Activated T-cell treated with anti-CD3 and anti-CD28 coated beads for 48 hours (primary cell): ENCODE data around the gene TRMT10C.
A peak's percentile ranks its signal among the peaks of the same experiment; 100 is the strongest.
"Not testable (repeated sequence)": the region's sequence is repeated elsewhere in the genome, so short reads cannot be mapped to it uniquely, and the experiment has no call there.

Source experiments
- DNase-seq: peaks from one replicate; pipeline ENCODE4 v3.0.0-alpha.2; 2020; ENCODE audit warnings: low read depth

Gene TRMT10C

DNA sequence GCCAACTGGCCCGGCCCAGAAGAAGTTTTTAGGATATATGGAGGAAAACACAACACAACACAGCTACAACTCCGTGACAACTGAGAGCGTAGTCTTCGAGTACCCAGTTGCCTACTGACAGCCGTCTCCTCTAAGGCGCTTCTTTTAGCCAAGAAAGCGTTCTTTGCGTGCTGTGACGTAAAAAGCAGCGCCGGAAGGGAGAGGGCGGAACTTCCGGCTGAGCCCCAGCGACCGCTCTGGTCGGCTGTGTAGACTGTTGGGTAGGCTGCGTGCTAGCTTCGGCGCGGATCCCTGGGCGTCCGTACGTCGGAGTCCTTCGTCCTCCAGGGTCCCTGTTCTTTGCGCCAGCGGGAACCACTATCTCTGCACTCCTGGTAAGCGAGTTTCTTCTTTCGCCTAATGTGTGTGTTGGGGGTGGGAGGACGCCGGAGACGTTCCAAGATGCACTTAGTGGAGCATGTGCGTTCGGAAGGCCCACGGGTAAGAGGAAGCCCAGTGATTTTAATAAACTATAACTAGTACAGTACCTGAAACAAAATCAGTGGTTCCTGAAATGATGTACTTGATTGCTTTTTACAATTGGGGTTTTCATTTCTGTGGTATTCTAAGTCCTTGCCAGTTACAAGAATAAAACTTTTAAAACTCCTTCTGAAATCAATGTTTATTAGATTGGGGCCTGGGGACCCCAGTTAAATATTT lies at the start of gene TRMT10C:
Gene TRMT10C (plus strand): TSS at position 239 of the 699 bp plus-strand sequence. CDS start 2,914 bp downstream, outside the sequence.
- peak; percentile 87 for DNase-seq

DNA sequence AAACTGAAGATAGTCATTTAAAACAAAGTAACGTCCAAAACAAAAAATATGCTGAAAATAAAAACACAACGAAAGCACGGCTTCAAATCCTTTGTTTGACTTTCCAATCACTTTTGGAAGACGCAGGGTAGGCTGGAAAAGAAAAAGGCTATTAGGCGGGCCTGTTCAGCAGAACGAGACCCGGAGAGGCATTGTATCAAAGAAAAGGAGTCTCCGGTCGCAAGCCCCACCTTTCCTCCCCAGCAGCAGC lies 49.3 kb upstream of the TRMT10C start:
- DNase-seq, result no peak

DNA sequence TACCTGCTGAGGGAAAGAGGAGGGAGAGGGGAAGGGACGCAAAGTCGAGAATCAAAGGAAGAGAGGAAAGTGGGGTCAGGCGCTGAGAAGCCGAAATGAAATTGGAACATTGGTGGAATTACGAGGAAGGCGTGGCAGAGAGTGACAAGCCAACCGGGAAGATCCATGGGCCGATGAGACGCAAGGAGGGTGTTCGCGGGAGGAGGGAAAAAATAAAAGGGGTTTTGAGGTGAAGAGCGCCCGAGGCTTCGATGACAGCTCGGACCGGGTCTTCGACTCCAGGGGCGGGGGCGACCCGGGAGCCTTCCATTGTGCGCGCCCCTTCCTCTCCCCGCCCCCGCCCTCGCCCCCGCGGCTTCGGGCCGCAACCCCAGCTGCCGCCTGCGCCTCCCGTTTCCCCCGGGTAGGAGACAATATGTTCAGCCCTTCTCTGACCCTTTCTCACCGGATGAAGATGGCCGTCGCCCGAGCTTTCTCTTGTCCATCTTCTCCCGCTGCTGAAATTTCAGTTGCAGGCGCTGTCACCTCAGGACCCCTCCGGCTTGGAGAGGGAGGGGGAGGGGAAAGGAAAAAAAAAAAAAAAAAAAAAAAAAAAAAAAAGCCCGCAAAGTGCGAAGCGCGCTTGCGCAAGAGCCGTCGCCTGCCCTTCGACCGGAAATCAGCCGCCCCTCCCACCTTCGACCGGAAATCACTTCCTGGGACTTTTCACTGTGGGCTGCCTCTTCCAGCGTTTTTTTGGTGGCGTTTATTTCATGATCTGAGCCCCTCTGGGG lies 48.8 kb upstream of the TRMT10C start, which contains the start of gene SENP7:
Gene SENP7 (minus strand): TSS at position 567 of the 773 bp plus-strand sequence. CDS start 82 bp downstream, at position 485.
- peak; percentile 63 for DNase-seq

DNA sequence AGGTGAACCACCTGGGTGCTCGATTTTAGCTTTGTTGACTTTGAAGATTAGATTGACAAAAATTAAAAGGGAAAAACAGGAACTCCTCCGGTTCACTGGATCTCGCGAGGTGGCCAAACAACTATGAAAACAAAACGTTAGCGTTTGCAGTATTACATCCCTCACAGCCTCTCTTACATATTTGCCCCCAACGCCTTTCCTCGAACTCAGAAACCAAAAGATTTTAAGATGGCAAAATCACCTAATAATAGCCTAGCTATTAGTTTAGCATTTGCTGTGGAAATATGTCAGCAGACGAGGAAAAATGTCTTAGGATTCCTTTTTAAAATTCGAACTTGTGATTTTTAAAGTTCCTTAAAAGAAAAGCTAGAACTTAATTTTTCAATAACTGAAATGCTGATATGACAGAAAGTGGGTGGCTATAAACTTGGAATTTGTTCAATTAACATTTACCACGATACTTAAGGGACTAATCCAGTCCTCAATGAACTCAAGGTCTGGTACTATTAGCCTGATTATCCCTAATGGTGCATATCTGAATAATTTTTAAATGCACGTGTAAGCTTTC lies 48.2 kb upstream of the TRMT10C start:
- no peak for DNase-seq

DNA sequence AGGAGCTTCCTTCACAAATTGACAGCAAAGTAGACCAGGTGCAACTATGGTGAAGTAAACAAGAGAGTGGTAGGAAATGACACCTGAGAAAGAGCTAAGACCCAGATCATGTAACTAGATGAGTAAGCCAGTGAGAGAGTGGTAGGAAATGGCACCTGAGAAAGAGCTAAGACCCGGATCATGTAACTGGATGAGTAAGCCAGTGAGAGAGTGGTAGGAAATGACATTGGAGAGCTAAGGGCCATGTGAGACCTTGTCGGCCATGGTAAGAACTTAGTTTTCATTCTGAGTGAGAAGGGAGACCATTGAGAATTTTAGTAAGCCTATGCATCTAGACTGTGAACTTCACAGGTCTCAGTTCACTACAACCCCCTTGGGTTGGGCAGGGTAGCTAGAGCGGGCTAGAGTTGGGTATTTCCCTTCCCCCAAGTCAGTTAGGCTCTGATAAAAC lies 43.2 kb upstream of the TRMT10C start:
- peak; percentile 37 for DNase-seq

DNA sequence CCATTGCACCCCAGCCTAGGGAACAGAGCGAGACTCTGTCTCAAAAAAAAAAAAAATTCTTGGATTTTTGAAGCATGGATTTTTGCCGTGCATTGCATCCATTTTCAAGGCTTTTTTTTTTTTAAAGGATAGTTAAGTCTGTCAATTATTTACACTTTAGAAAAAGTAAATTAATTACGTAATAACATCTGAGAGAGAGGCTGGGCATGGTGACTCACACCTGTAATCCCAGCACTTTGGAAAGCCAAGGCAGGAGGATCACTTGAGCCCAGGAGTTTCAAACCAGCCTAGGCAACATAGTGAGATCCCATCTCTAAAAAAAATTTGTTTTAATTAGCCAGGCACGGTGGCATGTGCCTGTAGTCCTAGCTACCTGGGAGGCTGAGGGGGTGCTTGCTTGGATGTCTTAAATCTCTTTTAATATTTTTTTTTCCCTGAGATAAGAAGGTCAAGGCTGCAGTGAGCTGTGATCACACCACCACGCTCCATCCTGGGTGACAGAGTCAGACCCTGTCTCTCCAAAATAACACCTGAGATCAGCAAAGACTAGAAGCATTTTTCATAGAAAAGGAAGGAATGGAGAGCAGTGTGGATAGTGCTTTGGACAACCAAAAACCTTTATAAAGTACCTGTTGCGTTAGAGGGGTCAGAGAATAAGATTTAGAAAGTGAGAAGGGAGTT lies 41.8 kb upstream of the TRMT10C start:
- no peak for DNase-seq

GRCh38 chr3:101521211-101521701 lies 40.4 kb upstream of the TRMT10C start:
- DNase-seq, result no peak

DNA sequence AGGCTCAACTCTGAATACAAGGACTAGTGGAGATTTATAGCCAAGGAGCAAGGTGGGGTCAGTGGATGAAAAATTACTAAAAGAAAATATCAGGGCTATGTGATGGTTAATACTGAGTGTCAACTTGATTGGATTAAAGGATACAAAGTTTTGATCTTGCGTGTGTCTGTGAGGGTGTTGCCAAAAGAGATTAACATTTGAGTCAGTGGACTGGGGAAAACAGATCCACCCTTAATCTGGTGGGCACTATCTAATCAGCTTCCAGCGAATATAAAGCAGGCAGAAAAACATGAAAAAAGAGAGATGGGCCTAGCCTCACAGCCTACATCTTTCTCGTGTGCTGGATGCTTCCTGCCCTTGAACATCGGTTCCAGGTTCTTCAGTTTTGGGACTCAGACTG lies 34.2 kb upstream of the TRMT10C start:
- no peak for DNase-seq

DNA sequence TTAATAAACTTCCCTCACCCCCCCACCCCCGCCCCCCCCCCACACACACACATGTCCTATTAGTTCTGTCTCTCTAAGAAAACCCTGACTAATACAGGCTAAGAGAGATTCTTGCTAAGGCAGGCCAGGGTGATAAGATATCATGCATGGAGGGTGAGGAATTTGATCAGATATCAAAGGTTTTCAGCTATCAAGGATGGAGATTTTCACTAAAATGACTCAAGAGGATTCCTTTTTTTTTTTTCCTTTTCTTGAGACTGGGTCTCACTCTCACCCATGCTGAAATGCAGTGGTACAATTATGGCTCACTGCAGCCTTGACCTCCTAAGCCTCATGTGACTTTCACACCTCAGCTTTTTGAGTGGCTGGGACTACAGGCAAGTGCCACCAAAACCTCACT lies 33.8 kb upstream of the TRMT10C start:
- no peak for DNase-seq

GRCh38 chr3:101529816-101530685 lies 31.6 kb upstream of the TRMT10C start:
- DNase-seq, result no peak

DNA sequence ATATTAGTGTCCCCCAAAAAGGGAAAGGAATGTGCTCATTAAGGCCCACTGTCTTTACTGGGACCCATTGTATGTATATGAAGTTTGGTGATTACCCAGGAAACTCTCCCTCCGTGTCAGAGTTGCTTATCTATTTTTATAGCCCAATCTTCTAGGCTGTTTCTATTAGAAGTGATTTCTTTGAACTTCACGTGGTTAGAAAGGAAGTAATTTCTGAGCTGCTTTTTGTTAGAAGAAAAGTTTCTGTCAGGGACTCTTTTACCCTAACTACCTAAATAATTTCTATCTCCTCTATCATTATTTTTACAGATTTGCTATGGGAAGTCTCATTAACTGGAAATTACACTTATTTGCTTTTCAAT lies 31.0 kb upstream of the TRMT10C start:
- no peak for DNase-seq

DNA sequence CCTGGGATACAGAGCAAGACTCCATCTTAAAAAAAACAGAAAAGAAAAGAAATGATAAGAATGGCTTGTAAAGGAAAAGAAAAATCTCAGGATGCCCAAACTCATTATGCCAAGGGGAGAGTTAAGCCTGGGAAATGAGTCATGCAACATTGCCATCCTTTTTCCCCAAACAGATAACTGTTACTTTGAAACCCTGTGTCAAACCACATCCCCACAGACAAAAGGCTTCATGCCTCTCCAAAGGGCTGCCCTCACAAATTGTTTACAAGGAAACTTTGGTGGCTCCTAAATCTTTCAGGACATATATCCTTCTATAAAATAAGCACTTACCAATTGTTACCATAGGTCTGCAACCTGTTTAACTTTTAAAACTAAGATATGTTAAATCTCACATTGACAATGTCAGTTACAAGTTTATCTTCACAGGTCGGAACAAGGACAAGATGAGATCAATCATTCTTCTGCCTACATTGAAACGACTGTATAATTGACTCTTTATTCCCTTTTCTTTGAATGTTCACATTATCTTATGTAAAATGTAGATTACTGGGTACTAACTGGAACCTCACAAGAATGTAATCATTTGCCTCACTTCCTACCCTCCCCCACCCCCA lies 30.1 kb upstream of the TRMT10C start:
- no peak for DNase-seq

DNA sequence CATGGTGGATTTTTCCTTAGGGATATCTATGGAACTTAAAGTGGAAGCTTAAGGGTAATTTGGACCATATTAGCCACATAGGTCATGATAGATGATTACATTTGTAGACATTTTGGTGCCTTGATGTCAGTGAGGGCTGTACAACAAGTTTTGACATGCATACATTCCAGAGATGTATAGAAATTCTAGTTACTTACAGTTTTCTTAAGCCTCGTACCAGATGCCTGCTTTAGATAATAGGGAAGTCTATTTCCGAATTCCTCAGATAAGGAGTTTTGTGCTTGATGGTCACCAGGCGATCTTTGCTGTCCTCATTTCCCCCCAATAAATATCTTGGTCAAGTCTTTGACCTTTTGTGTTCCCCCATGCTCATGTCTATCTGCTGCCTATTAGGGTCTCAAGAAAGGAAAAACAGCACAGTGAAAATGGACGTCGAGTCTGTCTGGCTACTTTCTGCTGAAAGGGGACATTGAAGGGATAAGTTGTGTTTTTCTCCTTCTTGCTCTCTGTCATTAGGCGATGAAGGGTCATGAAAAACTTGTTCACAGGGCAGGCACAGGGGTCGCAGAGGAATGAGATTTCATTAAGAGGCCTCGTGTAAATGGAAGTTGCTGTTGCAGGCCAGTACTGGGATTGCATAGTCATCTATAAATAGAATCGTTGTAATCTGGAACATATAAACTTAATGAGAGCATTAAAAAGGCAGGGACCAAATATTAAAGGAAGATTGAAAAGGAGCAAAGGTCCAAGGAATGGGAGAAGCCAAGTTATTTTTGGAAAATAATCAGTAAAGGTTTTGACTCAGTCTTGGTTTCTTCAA lies 28.7 kb upstream of the TRMT10C start:
- no peak for DNase-seq

DNA sequence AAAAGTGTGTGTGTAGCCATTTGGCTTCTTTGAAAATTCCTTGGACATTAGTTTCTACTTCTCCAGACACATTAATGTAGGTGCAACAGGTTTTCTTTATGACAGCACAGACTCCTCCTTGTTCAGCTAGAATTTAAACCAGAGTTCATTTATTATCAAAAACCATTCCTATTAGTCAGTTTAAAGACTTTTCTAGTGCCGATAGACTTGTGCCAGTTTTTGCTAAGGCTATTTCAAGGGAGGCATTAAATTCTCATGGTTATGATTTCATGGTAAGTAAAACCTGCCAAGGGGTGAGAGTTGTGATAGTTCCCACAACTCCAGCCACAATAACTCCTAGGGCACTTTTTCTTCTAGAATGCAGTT lies 28.1 kb upstream of the TRMT10C start:
- DNase-seq, result no peak

DNA sequence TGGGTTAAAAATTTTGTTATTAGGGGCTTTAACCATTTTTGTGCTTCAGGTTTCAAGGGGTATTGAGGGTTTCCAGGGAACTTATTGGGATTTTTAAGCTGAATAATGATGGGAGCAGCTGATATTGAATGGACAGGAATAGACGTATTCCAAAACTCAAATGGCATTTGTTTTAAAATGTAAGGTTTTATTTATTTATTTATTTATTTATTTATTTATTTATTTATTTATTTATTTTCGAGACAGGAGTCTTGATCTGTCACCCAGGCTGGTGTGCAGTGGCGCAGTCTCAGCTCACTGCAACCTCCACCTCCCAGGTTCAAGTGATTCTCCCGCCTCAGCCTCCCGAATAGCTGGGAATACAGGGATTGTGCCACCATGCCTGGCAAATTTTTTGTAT lies 26.4 kb upstream of the TRMT10C start:
- DNase-seq, result no peak

DNA sequence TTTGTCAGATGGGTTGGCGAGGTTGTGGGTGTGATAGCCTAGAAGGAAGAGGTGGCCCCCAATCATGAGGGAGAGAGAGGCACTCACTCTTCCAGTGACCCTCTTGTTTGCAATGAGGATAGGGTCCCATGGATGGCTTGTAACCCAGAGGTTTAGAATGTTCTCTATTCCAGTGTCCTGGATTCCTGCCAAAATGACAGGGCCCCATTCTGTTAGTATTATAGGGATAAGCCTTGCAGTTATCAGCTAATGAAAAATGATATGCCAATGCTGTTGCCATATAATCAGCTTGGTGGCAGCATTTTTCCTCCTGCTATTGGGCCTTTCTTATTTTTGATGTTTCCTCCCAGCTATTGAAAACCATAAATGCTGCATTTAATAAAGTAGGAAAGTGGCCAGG lies 25.4 kb upstream of the TRMT10C start:
- no peak for DNase-seq

- DNase-seq, result not testable (repeated sequence)
Observed at GRCh38 chr3:101536955-101537354, 24.7 kb upstream of the TRMT10C start.

- no peak for DNase-seq
Observed at GRCh38 chr3:101542957-101543356, 18.7 kb upstream of the TRMT10C start.

DNA sequence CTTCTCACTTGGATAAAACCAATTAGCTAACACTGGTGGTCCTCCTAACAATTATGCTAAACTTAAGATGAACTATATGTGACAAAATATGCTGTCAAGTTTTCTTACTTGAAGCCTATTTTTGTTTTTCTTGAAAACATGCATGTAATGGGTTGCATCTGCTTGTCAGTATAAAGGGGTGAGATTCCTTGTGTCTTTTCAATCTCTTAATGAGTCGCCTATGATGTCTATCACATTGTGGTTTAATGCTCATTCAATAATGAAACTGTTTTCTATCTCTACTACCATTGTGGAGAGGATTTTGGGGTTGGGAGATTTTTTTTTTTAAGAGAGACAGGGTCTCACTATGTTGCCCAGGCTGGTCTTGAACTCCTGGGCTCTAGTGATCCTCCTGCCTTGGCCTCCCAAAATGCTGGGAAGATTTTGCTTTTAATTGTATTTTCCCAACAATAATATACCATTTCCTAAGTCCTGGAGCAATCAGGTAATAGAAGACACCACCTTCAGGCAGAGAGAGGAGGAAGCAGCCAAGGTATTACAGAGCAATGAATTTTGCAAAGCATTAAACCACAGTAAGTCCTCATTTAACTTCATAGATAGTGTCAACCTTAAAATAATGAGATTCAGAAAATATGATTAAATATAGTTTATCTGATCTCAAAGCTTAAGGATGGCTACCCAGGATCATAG lies 17.4 kb upstream of the TRMT10C start:
- no peak for DNase-seq
